HAP-1 (cell line): ENCODE measurements around the gene HSF2.

Experiments
- DNase-seq, 2 experiments: peaks; one replicate each; pipeline ENCODE4 v3.0.0-alpha.2; 2016 to 2020; ENCODE audit warnings: low spot score in 2 of 2
- H3K27me3 ChIP-seq: fragments of 250-450 bp; sonication (Bioruptor Pico); 2 replicates; pipeline ENCODE4 v1.5.1; 2020; ENCODE audit warnings: low read depth, mild to moderate bottlenecking, moderate library complexity
- H3K36me3 ChIP-seq: fragments of 250-450 bp; sonication (Bioruptor Pico); replicated peaks from 2 replicates; pipeline ENCODE4 v1.5.1; 2020; ENCODE audit warnings: mild to moderate bottlenecking
- H3K4me1 ChIP-seq: fragments of 250-450 bp; sonication (Bioruptor Pico); 2 replicates; pipeline ENCODE4 v1.5.1; 2020; ENCODE audit warnings: mild to moderate bottlenecking
- H3K4me3 ChIP-seq: fragments of 250-450 bp; sonication (Bioruptor Pico); 2 replicates; pipeline ENCODE4 v1.5.1; 2020; ENCODE audit warnings: mild to moderate bottlenecking, moderate library complexity
- H3K9me3 ChIP-seq: fragments of 250-450 bp; sonication (Bioruptor Pico); 2 replicates; pipeline ENCODE4 v1.5.1; 2020; ENCODE audit warnings: mild to moderate bottlenecking, moderate library complexity
- in situ Hi-C: fragments of 300-500 bp; cut with MboI; formaldehyde crosslinking; loops from 3 replicates; pipeline ENCODE4 v1.14.3; 2020; ENCODE audit warnings: low sequenced_read_pairs, inconsistent platforms, mixed read lengths

Gene HSF2

GRCh38 chr6:122385857-122386612, 13.4 kb upstream of the HSF2 start:
- in situ Hi-C loops: no loop called here
- Histone ChIP-seq H3K4me1 (no peaks in the 10 kb centered on the region; the same call in 1 of the 2 replicates), H3K4me3 (no peak overlapping the region), H3K9me3 (no peaks in the 10 kb centered on the region), H3K27me3 (peaks cover 21% of the 10 kb centered on the region), H3K36me3 (no peaks in the 10 kb centered on the region)
- DNase-seq: no peak

- Histone ChIP-seq H3K9me3 (no peaks in the 10 kb centered on the region), H3K4me3 (no peak overlapping the region), H3K4me1 (peaks cover 11% of the 10 kb centered on the region), H3K27me3 (peaks cover 21% of the 10 kb centered on the region), H3K36me3 (no peaks in the 10 kb centered on the region)
- in situ Hi-C loops: no loop called here
- DNase-seq: no peak
Observed at GRCh38 chr6:122388945-122389344, 10.5 kb upstream of the HSF2 start.

GRCh38 chr6:122389704-122390372, 9.6 kb upstream of the HSF2 start:
- peaks cover 11% of the 10 kb centered on the region for H3K4me1 ChIP-seq
- DNase-seq: no peak
- no peaks in the 10 kb centered on the region for H3K36me3 ChIP-seq
- no peaks in the 10 kb centered on the region for H3K9me3 ChIP-seq
- in situ Hi-C loops: no loop called here
- peaks cover 19% of the 10 kb centered on the region for H3K27me3 ChIP-seq
- no peak overlapping the region for H3K4me3 ChIP-seq

DNA sequence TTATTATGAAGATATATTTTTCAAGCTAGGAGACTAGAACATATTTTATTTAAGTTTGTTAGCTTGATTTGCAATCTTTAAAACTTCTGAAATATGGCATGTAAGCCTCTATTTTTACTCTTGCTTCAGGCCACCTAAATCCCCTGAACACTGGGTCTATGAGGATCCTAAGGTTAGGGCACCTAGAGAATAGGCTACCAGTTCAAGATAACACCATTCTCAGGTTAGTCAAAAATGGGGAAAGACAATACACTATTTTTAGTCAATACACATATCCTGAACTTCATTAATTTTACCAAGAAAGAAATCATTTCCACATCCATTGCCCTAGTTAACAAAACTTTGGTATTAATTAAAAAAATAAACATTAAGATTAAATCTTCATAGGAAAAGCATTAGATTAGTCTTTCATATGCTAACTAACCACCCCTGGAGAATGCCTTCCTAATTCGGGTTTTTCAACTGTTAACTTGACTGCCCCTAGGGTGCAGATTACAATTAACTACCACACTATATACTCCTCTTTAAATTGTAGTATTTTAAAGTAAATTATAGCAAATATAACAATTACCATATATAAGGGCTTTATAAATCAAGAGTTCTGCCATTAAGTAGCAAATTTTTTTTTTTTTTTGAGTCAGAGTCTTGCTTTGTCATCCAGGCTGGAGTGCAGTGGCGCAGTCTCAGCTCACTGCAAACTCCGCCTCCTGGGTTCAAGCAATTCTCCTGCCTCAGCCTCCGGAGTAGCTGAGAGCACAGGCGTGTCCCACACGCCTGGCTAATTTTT, 6.7 kb upstream of the HSF2 start:
- H3K9me3 ChIP-seq: no peaks in the 10 kb centered on the region
- H3K27me3 ChIP-seq: peaks cover 11% of the 10 kb centered on the region

GRCh38 chr6:122393351-122393896, 6.0 kb upstream of the HSF2 start:
- in situ Hi-C loops: no loop called here
- Histone ChIP-seq H3K4me1 (peaks cover 11% of the 10 kb centered on the region), H3K9me3 (no peaks in the 10 kb centered on the region), H3K36me3 (no peaks in the 10 kb centered on the region), H3K27me3 (peaks cover 11% of the 10 kb centered on the region), H3K4me3 (no peak overlapping the region)
- no peak for DNase-seq

More for the DNA sequence above, 6.7 kb upstream of the HSF2 start:
- H3K36me3 ChIP-seq: no peaks in the 10 kb centered on the region
- peaks cover 11% of the 10 kb centered on the region for H3K4me1 ChIP-seq
- DNase-seq: peak; percentile 32 to 74
- in situ Hi-C loops: no loop called here
- no peak overlapping the region for H3K4me3 ChIP-seq

DNA sequence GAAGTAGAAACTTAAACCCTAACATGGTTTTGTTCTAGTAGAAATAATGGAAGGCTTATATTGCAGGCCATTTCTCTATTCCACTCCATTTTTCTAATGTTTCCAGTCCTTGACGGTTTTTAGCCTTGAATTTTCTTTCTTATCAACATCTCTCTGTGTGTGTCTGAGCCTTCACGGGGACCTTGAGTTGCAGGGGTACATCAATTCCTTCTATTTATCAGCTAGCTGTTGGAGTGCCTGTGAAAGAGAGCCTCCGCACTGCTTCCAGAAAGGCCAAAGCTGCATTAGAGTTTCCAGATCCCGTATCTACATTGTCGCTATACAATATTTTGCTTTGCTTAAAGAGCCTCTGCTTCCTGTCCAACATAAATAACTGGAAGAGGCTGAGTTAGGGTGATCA, 5.4 kb upstream of the HSF2 start:
- Histone ChIP-seq H3K36me3 (no peaks in the 10 kb centered on the region), H3K27me3 (peaks cover 11% of the 10 kb centered on the region), H3K4me1 (peaks cover 15% of the 10 kb centered on the region), H3K4me3 (no peak overlapping the region), H3K9me3 (no peaks in the 10 kb centered on the region)
- in situ Hi-C loops: no loop called here
- DNase-seq: no peak

GRCh38 chr6:122399055-122399347, 451 bp upstream of the HSF2 start:
- no peaks in the 10 kb centered on the region for H3K27me3 ChIP-seq

DNA sequence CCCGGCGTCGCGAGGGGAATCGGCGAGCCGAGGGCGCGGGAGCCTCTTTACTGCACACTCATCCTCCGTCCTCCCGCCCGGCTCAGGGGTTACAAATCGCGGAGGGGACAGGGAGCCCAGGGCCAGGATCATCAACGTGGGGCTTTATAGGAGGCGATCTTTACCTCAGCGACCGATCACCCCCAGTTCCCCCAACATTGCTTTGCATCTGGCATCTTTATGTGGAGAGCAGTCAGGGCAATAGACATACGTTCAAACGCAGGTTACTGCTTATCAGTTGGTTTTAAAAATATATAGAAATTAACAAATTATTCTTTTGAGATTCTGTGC, 634 bp downstream of the HSF2 start:
- peak in 1 of 2 experiments; percentile 48 for DNase-seq
- in situ Hi-C loops: no loop called here
- no peaks in the 10 kb centered on the region for H3K27me3 ChIP-seq

More at GRCh38 chr6:122399055-122399347, 451 bp upstream of the HSF2 start:
- DNase-seq: no peak
- no peak overlapping the region for H3K4me3 ChIP-seq
- H3K36me3 ChIP-seq: no peaks in the 10 kb centered on the region
- in situ Hi-C loops: no loop called here
- peaks cover 10% of the 10 kb centered on the region for H3K4me1 ChIP-seq
- no peaks in the 10 kb centered on the region for H3K9me3 ChIP-seq

GRCh38 chr6:122400462-122401089, 1.1 kb downstream of the HSF2 start:
- Histone ChIP-seq H3K27me3 (no peaks in the 10 kb centered on the region), H3K36me3 (no peaks in the 10 kb centered on the region), H3K4me1 (peaks cover 10% of the 10 kb centered on the region), H3K4me3 (peak overlapping the region; percentile 89), H3K9me3 (no peaks in the 10 kb centered on the region)
- no peak for DNase-seq
- in situ Hi-C loops: no loop called here

More for the DNA sequence above, 634 bp downstream of the HSF2 start:
- Histone ChIP-seq H3K9me3 (no peaks in the 10 kb centered on the region), H3K36me3 (no peaks in the 10 kb centered on the region), H3K4me3 (peak overlapping the region; percentile 89), H3K4me1 (peaks cover 10% of the 10 kb centered on the region)

- DNase-seq: no peak
- H3K9me3 ChIP-seq: no peaks in the 10 kb centered on the region
- no peaks in the 10 kb centered on the region for H3K27me3 ChIP-seq
- in situ Hi-C loops: no loop called here
- H3K36me3 ChIP-seq: no peaks in the 10 kb centered on the region
- H3K4me3 ChIP-seq: peak overlapping the region; percentile 89
- H3K4me1 ChIP-seq: peaks cover 10% of the 10 kb centered on the region
Observed at GRCh38 chr6:122401104-122401503, 1.7 kb downstream of the HSF2 start.

- H3K27me3 ChIP-seq: no peaks in the 10 kb centered on the region
- no peaks in the 10 kb centered on the region for H3K36me3 ChIP-seq
Observed at GRCh38 chr6:122404444-122404843, 5.0 kb downstream of the HSF2 start.

DNA sequence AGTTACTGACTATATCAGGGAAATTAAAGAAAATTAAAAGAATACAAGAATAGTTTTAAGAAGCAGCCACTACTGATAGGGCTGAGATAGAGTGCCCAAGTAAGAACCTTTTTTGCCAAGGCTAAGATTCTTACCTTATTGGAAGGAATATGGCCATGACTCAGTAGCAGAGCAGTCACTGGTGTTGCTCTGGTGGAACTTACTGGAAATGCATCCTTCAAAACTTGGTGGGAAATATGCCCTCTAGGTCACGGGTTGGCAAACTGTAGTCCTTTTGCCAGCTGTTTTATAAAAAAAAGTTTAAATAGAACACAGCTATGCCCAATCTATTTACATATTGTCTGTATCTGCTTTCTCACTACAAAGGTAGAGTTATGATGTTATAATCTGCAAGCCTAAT, 6.0 kb downstream of the HSF2 start:
- in situ Hi-C loops: no loop called here
- no peak for DNase-seq
- Histone ChIP-seq H3K36me3 (no peaks in the 10 kb centered on the region), H3K27me3 (no peaks in the 10 kb centered on the region), H3K4me1 (peaks cover 14% of the 10 kb centered on the region), H3K9me3 (no peaks in the 10 kb centered on the region), H3K4me3 (no peak overlapping the region)

More at GRCh38 chr6:122404444-122404843, 5.0 kb downstream of the HSF2 start:
- H3K4me1 ChIP-seq: peaks cover 6% of the 10 kb centered on the region
- H3K4me3 ChIP-seq: no peak overlapping the region
- in situ Hi-C loops: no loop called here
- DNase-seq: no peak
- H3K9me3 ChIP-seq: no peaks in the 10 kb centered on the region

DNA sequence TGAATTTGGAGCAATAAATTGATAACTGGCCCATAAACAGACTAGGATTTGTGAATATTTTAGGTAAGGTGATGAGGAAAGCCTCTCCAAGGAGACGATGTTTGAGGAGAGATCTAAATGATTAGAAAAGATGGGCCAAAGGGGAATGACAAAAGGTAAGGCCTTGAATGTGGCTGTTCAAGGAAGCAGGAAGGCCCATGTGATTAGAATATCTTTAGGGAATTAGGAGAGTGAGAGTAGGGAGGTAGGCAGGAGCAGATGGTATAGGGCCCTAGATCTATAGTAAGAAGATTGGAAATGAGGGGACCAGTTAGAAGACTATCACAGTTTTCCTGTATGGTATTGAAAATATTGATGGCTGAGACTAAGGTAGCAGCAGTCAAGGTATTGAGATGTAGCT, 6.7 kb downstream of the HSF2 start:
- H3K9me3 ChIP-seq: no peaks in the 10 kb centered on the region
- no peaks in the 10 kb centered on the region for H3K27me3 ChIP-seq
- no peak for DNase-seq
- in situ Hi-C loops: no loop called here
- H3K36me3 ChIP-seq: no peaks in the 10 kb centered on the region
- H3K4me1 ChIP-seq: peaks cover 16% of the 10 kb centered on the region
- H3K4me3 ChIP-seq: no peak overlapping the region
